ENCODE data around the gene EIF4A3.

Gene EIF4A3

GRCh38 chr17:80111702-80112470, 35.0 kb downstream of the EIF4A3 start:
- no peak for DNase-seq

- DNase-seq = no peak
These were observed 35.8 kb downstream of the EIF4A3 start for GRCh38 chr17:80110927-80111701.

DNA sequence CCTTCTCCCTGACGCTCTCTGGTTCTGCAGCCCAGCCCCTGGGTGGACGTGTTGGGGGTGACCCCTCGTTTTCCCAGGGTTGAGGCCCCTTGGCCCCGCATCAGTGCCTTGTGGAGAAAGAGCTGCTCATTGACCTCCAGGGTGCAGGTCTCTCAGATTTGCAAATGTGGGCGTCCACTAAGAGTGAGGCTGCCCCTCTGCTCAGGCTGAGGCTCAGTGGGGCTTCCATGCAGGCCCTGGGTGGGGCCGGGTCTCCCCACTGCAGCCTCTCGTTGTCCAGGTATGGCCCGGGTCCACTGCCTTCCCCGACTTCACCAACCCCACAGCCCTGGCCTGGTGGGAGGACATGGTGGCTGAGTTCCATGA, 36.5 kb downstream of the EIF4A3 start:
- DNase-seq = no peak

- no peak for DNase-seq
These were observed 37.0 kb downstream of the EIF4A3 start for GRCh38 chr17:80109713-80110446.

DNA sequence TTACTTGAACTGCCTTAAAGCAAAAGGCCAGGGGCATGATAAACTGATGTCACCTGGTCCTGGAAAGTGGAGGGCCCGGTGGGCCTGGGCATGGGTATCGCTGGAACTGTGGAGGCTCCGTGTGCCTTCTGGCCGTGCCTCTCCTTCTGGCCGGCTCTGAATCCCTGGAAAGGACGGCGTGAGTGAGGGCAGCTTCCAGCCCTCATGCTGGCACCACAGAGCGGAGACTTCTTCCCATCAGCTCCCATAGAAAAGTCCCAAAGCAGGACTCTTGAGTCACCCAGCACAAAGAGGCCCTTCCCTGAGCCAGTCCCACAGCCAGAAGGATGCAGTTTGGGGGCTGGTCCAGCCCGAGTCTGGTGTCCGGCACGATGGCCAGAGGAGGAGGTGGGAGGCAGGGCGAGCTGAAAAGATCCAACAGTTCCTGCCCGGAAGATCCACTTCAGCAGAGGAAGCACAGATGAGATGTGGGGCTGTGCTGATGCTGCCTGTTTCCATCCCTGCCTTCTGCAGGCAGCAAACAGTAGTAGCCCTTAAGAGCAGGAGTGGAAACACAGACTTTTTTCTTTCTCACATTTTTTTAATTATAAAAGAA, 37.8 kb downstream of the EIF4A3 start:
- DNase-seq = no peak

DNA sequence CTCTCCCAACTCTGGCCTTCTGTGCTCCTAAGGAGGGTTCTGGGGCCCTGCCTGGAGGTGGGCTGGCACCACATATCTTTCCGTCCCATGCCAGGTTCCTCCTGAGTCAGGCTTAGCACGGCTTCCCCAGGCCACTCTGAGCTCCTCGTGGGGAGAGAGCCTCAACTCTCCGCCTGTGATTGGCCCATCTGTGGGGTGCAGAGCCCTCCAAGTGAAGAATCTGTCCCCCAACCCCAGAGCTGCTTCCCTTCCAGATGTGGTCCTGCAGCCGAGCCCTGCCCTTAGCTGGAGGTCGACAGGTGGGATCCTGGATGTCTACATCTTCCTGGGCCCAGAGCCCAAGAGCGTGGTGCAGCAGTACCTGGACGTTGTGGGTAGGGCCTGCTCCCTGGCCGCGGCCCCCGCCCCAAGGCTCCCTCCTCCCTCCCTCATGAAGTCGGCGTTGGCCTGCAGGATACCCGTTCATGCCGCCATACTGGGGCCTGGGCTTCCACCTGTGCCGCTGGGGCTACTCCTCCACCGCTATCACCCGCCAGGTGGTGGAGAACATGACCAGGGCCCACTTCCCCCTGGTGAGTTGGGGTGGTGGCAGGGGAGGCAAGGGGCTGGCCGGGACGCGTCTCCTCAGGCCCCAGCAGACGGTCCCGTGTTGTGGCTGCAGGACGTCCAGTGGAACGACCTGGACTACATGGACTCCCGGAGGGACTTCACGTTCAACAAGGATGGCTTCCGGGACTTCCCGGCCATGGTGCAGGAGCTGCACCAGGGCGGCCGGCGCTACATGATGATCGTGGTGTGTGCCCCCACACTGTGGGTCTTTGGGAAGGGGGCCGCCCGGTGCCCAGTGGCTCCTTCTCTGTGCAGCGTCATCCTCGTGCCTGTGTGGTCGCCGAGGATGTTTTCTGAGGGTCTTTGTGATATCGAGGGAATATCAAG, 38.6 kb downstream of the EIF4A3 start:
- DNase-seq = no peak

GRCh38 chr17:80107231-80108021, 39.5 kb downstream of the EIF4A3 start:
- DNase-seq = no peak

DNA sequence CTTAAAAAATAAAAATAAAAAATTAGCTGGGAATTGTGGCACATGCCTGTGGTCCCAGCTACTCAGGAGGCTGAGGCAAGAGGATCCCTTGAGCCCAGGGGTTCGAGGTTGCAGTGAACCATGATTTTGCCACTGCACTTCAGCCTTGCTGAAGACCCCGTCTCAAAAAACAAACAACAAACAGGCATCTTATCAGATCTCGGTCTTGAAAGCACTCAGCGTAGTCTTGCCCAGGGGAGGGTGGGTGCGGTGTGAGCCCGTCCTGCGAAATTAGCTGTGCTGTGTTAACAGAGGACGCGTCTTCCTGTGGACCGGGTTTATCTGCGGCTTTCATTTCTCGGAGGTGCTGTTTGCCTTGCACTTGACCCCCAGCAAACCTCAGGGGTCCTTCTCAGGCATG, 40.2 kb downstream of the EIF4A3 start:
- no peak for DNase-seq

GRCh38 chr17:80106176-80106575, 40.8 kb downstream of the EIF4A3 start:
- DNase-seq = no peak

- DNase-seq = no peak
These were observed 41.2 kb downstream of the EIF4A3 start for GRCh38 chr17:80105762-80106161.

DNA sequence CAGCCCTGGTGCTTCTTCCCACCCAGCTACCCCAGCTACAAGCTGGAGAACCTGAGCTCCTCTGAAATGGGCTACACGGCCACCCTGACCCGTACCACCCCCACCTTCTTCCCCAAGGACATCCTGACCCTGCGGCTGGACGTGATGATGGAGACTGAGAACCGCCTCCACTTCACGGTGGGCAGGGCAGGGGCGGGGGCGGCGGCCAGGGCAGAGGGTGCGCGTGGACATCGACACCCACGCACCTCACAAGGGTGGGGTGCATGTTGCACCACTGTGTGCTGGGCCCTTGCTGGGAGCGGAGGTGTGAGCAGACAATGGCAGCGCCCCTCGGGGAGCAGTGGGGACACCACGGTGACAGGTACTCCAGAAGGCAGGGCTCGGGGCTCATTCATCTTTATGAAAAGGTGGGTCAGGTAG, 42.0 kb downstream of the EIF4A3 start:
- no peak for DNase-seq

- DNase-seq = no peak
These were observed 42.5 kb downstream of the EIF4A3 start for GRCh38 chr17:80104321-80104955.

DNA sequence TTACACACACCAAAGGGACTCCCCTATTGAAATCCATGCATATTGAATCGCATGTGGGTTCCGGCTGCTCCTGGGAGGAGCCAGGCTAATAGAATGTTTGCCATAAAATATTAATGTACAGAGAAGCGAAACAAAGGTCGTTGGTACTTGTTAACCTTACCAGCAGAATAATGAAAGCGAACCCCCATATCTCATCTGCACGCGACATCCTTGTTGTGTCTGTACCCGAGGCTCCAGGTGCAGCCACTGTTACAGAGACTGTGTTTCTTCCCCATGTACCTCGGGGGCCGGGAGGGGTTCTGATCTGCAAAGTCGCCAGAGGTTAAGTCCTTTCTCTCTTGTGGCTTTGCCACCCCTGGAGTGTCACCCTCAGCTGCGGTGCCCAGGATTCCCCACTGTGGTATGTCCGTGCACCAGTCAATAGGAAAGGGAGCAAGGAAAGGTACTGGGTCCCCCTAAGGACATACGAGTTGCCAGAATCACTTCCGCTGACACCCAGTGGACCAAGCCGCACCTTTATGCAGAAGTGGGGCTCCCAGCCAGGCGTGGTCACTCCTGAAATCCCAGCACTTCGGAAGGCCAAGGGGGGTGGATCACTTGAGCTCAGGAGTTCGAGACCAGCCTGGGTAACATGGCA, 43.4 kb downstream of the EIF4A3 start:
- DNase-seq = no peak

DNA sequence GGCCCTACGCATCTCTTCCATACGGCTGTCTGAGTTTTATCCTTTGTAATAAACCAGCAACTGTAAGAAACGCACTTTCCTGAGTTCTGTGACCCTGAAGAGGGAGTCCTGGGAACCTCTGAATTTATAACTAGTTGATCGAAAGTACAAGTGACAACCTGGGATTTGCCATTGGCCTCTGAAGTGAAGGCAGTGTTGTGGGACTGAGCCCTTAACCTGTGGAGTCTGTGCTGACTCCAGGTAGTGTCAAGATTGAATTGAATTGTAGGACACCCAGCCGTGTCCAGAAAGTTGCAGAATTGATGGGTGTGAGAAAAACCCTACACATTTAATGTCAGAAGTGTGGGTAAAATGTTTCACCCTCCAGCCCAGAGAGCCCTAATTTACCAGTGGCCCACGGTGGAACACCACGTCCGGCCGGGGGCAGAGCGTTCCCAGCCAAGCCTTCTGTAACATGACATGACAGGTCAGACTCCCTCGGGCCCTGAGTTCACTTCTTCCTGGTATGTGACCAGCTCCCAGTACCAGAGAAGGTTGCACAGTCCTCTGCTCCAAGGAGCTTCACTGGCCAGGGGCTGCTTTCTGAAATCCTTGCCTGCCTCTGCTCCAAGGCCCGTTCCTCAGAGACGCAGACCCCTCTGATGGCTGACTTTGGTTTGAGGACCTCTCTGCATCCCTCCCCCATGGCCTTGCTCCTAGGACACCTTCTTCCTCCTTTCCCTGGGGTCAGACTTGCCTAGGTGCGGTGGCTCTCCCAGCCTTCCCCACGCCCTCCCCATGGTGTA, 44.1 kb downstream of the EIF4A3 start:
- no peak for DNase-seq

GRCh38 chr17:80101946-80102663, 44.8 kb downstream of the EIF4A3 start:
- DNase-seq = peak; percentile 7

DNA sequence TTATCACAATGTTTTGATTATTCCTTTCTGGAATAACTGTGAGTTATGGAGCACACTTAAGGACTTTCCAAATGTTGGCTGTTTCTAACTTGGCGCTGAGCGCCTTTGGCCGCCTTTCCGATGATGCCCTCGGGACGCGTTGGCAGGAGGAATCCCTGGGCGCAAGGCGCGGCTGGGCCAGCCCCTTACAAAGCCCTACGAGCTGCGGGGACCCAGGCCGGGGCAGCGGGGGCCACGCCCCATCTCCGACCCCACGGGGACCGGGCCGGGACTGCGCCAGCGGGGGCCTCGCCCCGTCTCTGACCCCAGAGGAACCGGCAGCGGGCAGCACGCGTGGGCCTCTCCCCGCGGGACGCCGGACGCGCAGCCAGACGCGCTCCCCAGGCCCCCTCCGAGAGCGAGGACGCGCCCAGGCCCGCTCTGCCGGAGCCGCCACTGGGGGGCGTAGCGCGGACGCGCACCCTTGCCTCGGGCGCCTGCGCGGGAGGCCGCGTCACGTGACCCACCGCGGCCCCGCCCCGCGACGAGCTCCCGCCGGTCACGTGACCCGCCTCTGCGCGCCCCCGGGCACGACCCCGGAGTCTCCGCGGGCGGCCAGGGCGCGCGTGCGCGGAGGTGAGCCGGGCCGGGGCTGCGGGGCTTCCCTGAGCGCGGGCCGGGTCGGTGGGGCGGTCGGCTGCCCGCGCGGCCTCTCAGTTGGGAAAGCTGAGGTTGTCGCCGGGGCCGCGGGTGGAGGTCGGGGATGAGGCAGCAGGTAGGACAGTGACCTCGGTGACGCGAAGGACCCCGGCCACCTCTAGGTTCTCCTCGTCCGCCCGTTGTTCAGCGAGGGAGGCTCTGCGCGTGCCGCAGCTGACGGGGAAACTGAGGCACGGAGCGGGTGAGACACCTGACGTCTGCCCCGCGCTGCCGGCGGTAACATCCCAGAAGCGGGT, 45.6 kb downstream of the EIF4A3 start, which contains the start of gene GAA:
GAA (plus strand) TSS at position 571 of the 935 bp plus-strand sequence. CDS start 3,006 bp downstream, outside the sequence.
- DNase-seq = peak; percentile 86

- no peak for DNase-seq
These were observed 46.9 kb downstream of the EIF4A3 start for GRCh38 chr17:80100035-80100323.
